ENCODE results near the gene SNX25.

- TF ChIP-seq POLR2AphosphoS5 (IDR thresholded peaks at IDR 0.05; ENCODE audit: insufficient read depth in 1 of 2, low read depth in 1 of 2) (no peak), CTCF (IDR thresholded peaks at IDR 0.05) (no peak), POLR2A (IDR thresholded peaks at IDR 0.05) (no peak)
Measured at GRCh38 chr4:185382754-185383153, 173.4 kb downstream of the SNX25 start.

Data from vagina (tissue), 2 donors.